Nephron progenitor cell (in vitro differentiated cells): ENCODE results near the gene RPTN.

Source experiments
- DNase-seq: peaks from one replicate; pipeline ENCODE4 v3.0.0; 2021
- H3K27ac Mint-ChIP-seq: 2 replicates; pipeline ENCODE4 v1.8.0; 2021; ENCODE audit warnings: mild to moderate bottlenecking, moderate library complexity, mixed read lengths
- H3K27me3 Mint-ChIP-seq: 2 replicates; pipeline ENCODE4 v1.8.0; 2021; ENCODE audit warnings: mild to moderate bottlenecking, low read depth, mixed read lengths; ENCODE audit not compliant: poor library complexity
- H3K36me3 Mint-ChIP-seq: 2 replicates; pipeline ENCODE4 v1.8.0; 2021; ENCODE audit warnings: low read depth, mixed read lengths
- H3K4me1 Mint-ChIP-seq: 2 replicates; pipeline ENCODE4 v1.8.0; 2021; ENCODE audit warnings: mixed read lengths
- H3K4me3 Mint-ChIP-seq: 2 replicates; pipeline ENCODE4 v1.8.0; 2021; ENCODE audit warnings: mild to moderate bottlenecking, moderate library complexity, mixed read lengths
- H3K9me3 Mint-ChIP-seq: 2 replicates; pipeline ENCODE4 v1.8.0; 2021; ENCODE audit warnings: mild to moderate bottlenecking, moderate library complexity, mixed read lengths
- TF ChIP-seq, protein P1 (sequence below): fragments of 200-600 bp; sonication (generic); IDR thresholded peaks from 2 replicates; pipeline ENCODE4 v1.5.0; 2021; ENCODE audit warnings: antibody characterized with exemption

The RPTN gene

DNA sequence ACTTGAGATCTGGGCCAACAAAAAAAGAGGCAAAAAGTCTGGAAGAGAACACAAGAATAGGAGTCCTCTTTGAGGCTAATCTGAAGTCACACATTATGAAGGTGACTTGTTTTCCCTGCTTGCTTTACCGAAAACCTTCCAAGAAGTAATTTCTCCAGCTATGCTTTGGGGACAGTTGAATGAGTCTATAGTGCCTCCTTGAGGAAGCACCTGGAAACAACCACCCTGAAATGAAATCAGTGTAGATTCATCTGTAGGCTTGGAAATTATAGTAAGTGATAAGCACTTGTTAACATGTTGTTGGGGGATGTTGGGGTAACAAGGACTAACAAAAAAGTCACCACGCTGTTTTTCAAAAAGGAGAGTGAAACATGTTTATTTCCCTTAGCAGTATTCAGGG is 23.4 kb upstream of the RPTN start:
- Mint-ChIP-seq H3K36me3 (no peaks in the 10 kb centered on the region), H3K27ac (no peak overlapping the region), H3K27me3 (peaks cover 11% of the 10 kb centered on the region), H3K4me1 (no peaks in the 10 kb centered on the region), H3K4me3 (no peak overlapping the region), H3K9me3 (peaks cover 40% of the 10 kb centered on the region)
- TF ChIP-seq, protein P1, sequence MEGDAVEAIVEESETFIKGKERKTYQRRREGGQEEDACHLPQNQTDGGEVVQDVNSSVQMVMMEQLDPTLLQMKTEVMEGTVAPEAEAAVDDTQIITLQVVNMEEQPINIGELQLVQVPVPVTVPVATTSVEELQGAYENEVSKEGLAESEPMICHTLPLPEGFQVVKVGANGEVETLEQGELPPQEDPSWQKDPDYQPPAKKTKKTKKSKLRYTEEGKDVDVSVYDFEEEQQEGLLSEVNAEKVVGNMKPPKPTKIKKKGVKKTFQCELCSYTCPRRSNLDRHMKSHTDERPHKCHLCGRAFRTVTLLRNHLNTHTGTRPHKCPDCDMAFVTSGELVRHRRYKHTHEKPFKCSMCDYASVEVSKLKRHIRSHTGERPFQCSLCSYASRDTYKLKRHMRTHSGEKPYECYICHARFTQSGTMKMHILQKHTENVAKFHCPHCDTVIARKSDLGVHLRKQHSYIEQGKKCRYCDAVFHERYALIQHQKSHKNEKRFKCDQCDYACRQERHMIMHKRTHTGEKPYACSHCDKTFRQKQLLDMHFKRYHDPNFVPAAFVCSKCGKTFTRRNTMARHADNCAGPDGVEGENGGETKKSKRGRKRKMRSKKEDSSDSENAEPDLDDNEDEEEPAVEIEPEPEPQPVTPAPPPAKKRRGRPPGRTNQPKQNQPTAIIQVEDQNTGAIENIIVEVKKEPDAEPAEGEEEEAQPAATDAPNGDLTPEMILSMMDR = no peak
- no peak for DNase-seq

DNA sequence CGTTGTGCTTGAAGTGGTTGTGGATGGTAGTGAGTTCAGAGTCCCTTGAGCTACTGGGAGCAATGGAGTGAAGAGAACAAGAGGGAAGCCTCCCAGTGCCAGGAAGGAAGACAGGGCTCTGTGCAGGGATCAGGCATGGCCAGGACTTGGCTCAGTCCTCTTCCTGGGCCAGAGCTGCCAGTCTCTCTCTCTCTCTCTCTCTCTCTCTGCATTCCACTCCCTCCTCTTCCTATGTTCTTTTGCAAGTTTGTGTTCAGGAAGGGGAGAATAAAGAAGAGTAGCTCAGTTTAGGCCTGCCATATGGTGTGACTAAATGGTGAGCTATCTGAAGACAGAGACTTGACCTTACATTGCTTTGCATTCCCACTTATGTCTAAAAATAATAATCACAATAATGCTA is 20.5 kb upstream of the RPTN start:
- TF ChIP-seq, protein P1 = no peak
- peaks cover 9% of the 10 kb centered on the region for H3K27me3 Mint-ChIP-seq

DNA sequence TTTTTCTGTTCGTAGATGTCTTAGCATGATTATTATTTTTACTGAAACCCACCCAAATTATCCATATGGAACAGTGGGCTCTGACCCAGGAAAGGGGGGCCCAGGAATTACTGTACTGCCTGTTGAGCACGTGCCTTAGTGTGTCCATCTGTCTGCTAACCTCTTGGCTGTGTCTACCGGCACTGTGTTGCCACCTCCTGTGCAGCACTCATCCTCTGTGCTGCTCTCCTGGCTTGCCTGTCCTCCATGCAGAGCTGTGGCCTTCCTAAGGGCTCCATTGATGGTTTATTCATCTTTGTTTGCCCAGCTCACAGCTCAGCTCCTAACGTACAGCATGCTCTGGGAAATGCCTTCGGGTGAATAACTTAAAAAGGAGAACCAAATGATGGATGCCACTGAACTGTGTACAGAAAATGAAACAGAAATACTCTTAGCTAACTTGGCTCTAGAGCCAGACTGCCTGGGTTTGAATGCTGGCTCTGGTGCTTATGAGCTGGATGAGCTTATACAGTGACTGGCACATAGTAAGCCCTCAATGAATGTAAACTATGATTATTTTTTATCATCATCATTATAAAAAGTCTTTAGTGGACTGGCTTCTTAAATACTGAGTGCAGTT is 11.4 kb upstream of the RPTN start:
- Mint-ChIP-seq H3K4me1 (no peaks in the 10 kb centered on the region), H3K9me3 (peaks cover 61% of the 10 kb centered on the region), H3K27me3 (peaks cover 4% of the 10 kb centered on the region), H3K27ac (no peak overlapping the region), H3K36me3 (no peaks in the 10 kb centered on the region), H3K4me3 (no peak overlapping the region)
- no peak for DNase-seq
- TF ChIP-seq, protein P1 = no peak

More for the DNA sequence above, 20.5 kb upstream of the RPTN start:
- Mint-ChIP-seq H3K36me3 (no peaks in the 10 kb centered on the region), H3K9me3 (peaks cover 45% of the 10 kb centered on the region), H3K27ac (no peak overlapping the region), H3K4me3 (no peak overlapping the region), H3K4me1 (no peaks in the 10 kb centered on the region)
- DNase-seq = no peak

DNA sequence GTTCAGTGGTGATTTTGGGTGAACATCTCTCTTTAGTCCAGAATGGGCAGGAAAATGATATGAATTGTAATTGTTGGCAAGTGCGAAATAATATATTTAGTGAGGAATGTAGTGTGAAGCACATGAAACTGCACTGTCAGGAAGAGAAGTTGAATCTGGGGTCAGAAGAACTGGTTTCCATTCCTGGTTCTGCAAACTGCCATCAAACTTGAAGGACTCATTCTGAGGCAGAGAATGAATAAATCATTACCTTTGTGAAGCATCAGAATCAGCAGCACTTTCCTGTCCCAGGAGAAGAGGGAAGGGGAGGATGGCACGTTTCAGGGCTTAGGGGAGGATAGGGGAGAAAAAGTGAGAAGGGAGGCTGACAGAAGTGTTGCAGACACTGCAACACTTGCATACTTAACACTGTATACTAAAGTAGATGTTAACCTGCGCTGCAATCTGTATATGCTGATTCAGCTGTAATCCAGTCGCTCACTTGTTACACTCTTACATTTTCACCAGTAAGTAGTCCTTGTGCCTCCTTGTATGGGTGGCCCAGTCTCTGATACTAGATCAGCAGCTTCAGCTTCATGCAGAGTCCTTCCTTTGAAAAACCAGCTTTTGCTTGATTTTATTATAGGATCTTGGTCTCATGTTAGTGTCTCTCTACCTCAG is 10.5 kb upstream of the RPTN start:
- Mint-ChIP-seq H3K4me1 (no peaks in the 10 kb centered on the region), H3K27ac (no peak overlapping the region), H3K36me3 (no peaks in the 10 kb centered on the region), H3K4me3 (no peak overlapping the region), H3K9me3 (peaks cover 58% of the 10 kb centered on the region), H3K27me3 (peaks cover 4% of the 10 kb centered on the region)
- TF ChIP-seq, protein P1 = no peak
- no peak for DNase-seq

DNA sequence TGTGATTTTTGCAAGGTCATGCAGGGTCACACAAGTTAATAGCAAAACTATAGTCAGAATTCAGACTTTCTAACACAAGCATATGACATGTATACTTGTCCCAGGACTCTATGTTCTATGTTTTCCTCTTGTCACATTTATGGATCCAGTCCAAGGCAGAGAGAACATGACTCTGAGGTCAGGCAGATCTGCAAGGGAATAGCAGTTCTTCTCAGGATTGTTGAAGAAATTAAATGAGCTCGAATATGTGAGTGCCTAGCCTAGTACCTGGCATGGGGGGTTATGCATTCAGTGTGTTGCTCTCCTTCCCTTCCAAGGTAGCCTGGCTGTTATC is 9.5 kb upstream of the RPTN start:
- Mint-ChIP-seq H3K36me3 (no peaks in the 10 kb centered on the region), H3K27ac (no peak overlapping the region), H3K4me3 (no peak overlapping the region), H3K9me3 (peaks cover 57% of the 10 kb centered on the region), H3K4me1 (no peaks in the 10 kb centered on the region), H3K27me3 (peaks cover 4% of the 10 kb centered on the region)
- TF ChIP-seq, protein P1 = no peak
- DNase-seq = no peak
